Caco-2 (cell line): ENCODE data around the gene RGSL1. TPM values are rescaled to one million over a fixed set of nuclear protein-coding genes. Genes with fewer than 3 reads are reported as not detected.

Source experiments
- BruUV-seq: library from RNA; stranded (reverse); fragments of 400-500 nt; replicated peaks from 2 replicates; lab custom pipeline; 2021; lab: Mats Ljungman, UMichigan
- CTCF ChIA-PET: fragments of 300-600 bp; sonication (Branson Sonifier 250); formaldehyde crosslinking; loops from one replicate; lab custom pipeline; 2022; ENCODE audit warnings: antibody characterized with exemption; lab: Charles Lee
- POLR2A ChIA-PET: fragments of 300-600 bp; sonication (Branson Sonifier 250); formaldehyde crosslinking; loops from one replicate; lab custom pipeline; 2022; ENCODE audit warnings: antibody characterized with exemption; lab: Charles Lee
- DNase-seq, 2 experiments: peaks; one replicate each; pipeline versions ENCODE4 v3.0.0 to v3.0.0-alpha.2; 2020 to 2022
- H3K27me3 ChIP-seq: replicated peaks from 2 replicates; pipeline ENCODE4 v1.6.0; 2011; ENCODE audit warnings: low read length; ENCODE audit not compliant: control insufficient read depth, insufficient read depth
- H3K36me3 ChIP-seq: 2 replicates; pipeline ENCODE4 v1.5.1; 2011; ENCODE audit warnings: low read length; ENCODE audit not compliant: control insufficient read depth, insufficient read depth
- H3K4me1 ChIP-seq: fragments of 250-450 bp; sonication (Bioruptor Pico); 2 replicates; pipeline ENCODE4 v1.5.1; 2020; ENCODE audit warnings: mild to moderate bottlenecking
- H3K4me3 ChIP-seq: 2 replicates; pipeline ENCODE4 v1.5.1; 2011; ENCODE audit warnings: low read depth, mild to moderate bottlenecking, control low read depth, low read length
- H3K9me3 ChIP-seq: fragments of 250-450 bp; sonication (Bioruptor Pico); 2 replicates; pipeline ENCODE4 v1.5.1; 2020; ENCODE audit warnings: mild to moderate bottlenecking, moderate library complexity
- H3K27ac Mint-ChIP-seq: one replicate; pipeline ENCODE4 v1.8.0; 2022; ENCODE audit warnings: mixed read lengths; ENCODE audit not compliant: unreplicated experiment
- H3K27me3 Mint-ChIP-seq: one replicate; pipeline ENCODE4 v1.8.0; 2022; ENCODE audit warnings: mixed read lengths; ENCODE audit not compliant: insufficient read depth, unreplicated experiment
- H3K36me3 Mint-ChIP-seq: one replicate; pipeline ENCODE4 v1.8.0; 2022; ENCODE audit warnings: mild to moderate bottlenecking, mixed read lengths; ENCODE audit not compliant: insufficient read depth, unreplicated experiment
- H3K4me1 Mint-ChIP-seq: one replicate; pipeline ENCODE4 v1.8.0; 2022; ENCODE audit warnings: low read depth, mixed read lengths; ENCODE audit not compliant: unreplicated experiment
- H3K4me3 Mint-ChIP-seq: one replicate; pipeline ENCODE4 v1.8.0; 2022; ENCODE audit warnings: mild to moderate bottlenecking, moderate library complexity, mixed read lengths; ENCODE audit not compliant: unreplicated experiment
- H3K9me3 Mint-ChIP-seq: one replicate; pipeline ENCODE4 v1.8.0; 2022; ENCODE audit warnings: mixed read lengths; ENCODE audit not compliant: unreplicated experiment
- CTCF ChIP-seq, 2 experiments: fragments of 200-600 bp in 1 of 2; IDR thresholded peaks; 1 replicate in 1 of 2; 2 replicates in 1 of 2; pipeline versions ENCODE4 v1.5.1 to v1.8.0; 2011 to 2022; ENCODE audit warnings: antibody characterized with exemption in 1 of 2, control low read depth in 1 of 2, inconsistent platforms in 1 of 2, low read depth in 1 of 2, low read length in 1 of 2, mild to moderate bottlenecking in 1 of 2, moderate library complexity in 1 of 2; ENCODE audit not compliant: insufficient read depth in 1 of 2, severe bottlenecking in 1 of 2, unreplicated experiment in 1 of 2
- intact Hi-C: fragments of 100-400 bp; cut with micrococcal nuclease; formaldehyde crosslinking; loops from one replicate; pipeline ENCODE4 v1.10.0; 2022; ENCODE audit not compliant: unreplicated experiment
- total RNA-seq: library from RNA; stranded (reverse); gene quantifications from 2 replicates; pipeline ENCODE4 v1.2.3, GENCODE V29; 2022

The RGSL1 gene
- total RNA-seq, 1 experiment from 2014 or later: not detected

GRCh38 chr1:182495002-182495401, 45.1 kb downstream of the RGSL1 start:
- no peaks in the 10 kb centered on the region for H3K27me3 ChIP-seq
- no peaks in the 10 kb centered on the region for H3K4me1 Mint-ChIP-seq
- DNase-seq: no peak
- H3K4me1 ChIP-seq: no peaks in the 10 kb centered on the region
- H3K27me3 Mint-ChIP-seq: peaks cover 17% of the 10 kb centered on the region
- ChIA-PET CTCF (no interaction called here), POLR2A (no interaction called here)
- H3K9me3 ChIP-seq: no peaks in the 10 kb centered on the region
- no peak overlapping the region for H3K27ac Mint-ChIP-seq
- no peak overlapping the region for H3K4me3 Mint-ChIP-seq
- H3K36me3 ChIP-seq: no peaks in the 10 kb centered on the region
- TF ChIP-seq CTCF (IDR thresholded peaks at IDR 0.05; ENCODE audit: insufficient read depth in 1 of 2, low read depth in 1 of 2, low read length in 1 of 2, severe bottlenecking in 1 of 2, unreplicated experiment in 1 of 2): no peak
- H3K9me3 Mint-ChIP-seq: no peaks in the 10 kb centered on the region
- intact Hi-C loops: no loop called here
- H3K36me3 Mint-ChIP-seq: no peaks in the 10 kb centered on the region
- H3K4me3 ChIP-seq: no peak overlapping the region
- no TSS peak for BruUV-seq

- Mint-ChIP-seq H3K36me3 (no peaks in the 10 kb centered on the region), H3K9me3 (no peaks in the 10 kb centered on the region), H3K27ac (no peak overlapping the region), H3K4me1 (no peaks in the 10 kb centered on the region), H3K27me3 (peaks cover 17% of the 10 kb centered on the region), H3K4me3 (no peak overlapping the region)
- no TSS peak for BruUV-seq
- TF ChIP-seq CTCF (IDR thresholded peaks at IDR 0.05; ENCODE audit: insufficient read depth in 1 of 2, low read depth in 1 of 2, low read length in 1 of 2, severe bottlenecking in 1 of 2, unreplicated experiment in 1 of 2): no peak
- H3K4me3 ChIP-seq: no peak overlapping the region
- ChIA-PET POLR2A (no interaction called here), CTCF (no interaction called here)
- H3K27me3 ChIP-seq: no peaks in the 10 kb centered on the region
- no peaks in the 10 kb centered on the region for H3K36me3 ChIP-seq
- H3K9me3 ChIP-seq: no peaks in the 10 kb centered on the region
- intact Hi-C loops: no loop called here
- no peaks in the 10 kb centered on the region for H3K4me1 ChIP-seq
- DNase-seq: no peak
Observed at GRCh38 chr1:182495693-182496092, 45.7 kb downstream of the RGSL1 start.

GRCh38 chr1:182507685-182508084, 57.7 kb downstream of the RGSL1 start:
- BruUV-seq: no TSS peak
- CTCF ChIA-PET: no interaction called here
- H3K36me3 Mint-ChIP-seq: no peaks in the 10 kb centered on the region

More at GRCh38 chr1:182507685-182508084, 57.7 kb downstream of the RGSL1 start:
- H3K27me3 ChIP-seq: no peaks in the 10 kb centered on the region
- peak in 1 of 2 experiments; percentile 38 for DNase-seq
- no peak overlapping the region for H3K4me3 ChIP-seq
- Mint-ChIP-seq H3K9me3 (no peaks in the 10 kb centered on the region), H3K4me3 (no peak overlapping the region), H3K4me1 (no peaks in the 10 kb centered on the region), H3K27me3 (peaks cover 6% of the 10 kb centered on the region), H3K27ac (no peak overlapping the region)
- no peak for TF ChIP-seq CTCF (IDR thresholded peaks at IDR 0.05; ENCODE audit: insufficient read depth in 1 of 2, low read depth in 1 of 2, low read length in 1 of 2, severe bottlenecking in 1 of 2, unreplicated experiment in 1 of 2)
- no peaks in the 10 kb centered on the region for H3K4me1 ChIP-seq
- POLR2A ChIA-PET: no interaction called here
- H3K9me3 ChIP-seq: 0 out of 2 replicates have a peak, but pooled peaks cover 4% of the 10 kb centered on the region
- intact Hi-C loops: no loop called here
- H3K36me3 ChIP-seq: no peaks in the 10 kb centered on the region
